Right ventricle myocardium superior (tissue), 1 donor: ENCODE data around the gene CDH2. TPM values are rescaled to one million over a fixed set of nuclear protein-coding genes. Genes with fewer than 3 reads are reported as not detected.

Experiments
- ATAC-seq: fragments of 200-7000 bp; cut with Tn5 transposase; one replicate; pipeline ENCODE4 v1.9.1; 2020; ENCODE audit warnings: mild to moderate bottlenecking; ENCODE audit not compliant: poor library complexity
- DNase-seq: peaks from one replicate; pipeline ENCODE4 v3.0.0-alpha.2; 2020
- intact Hi-C: fragments of 100-400 bp; cut with DNase I; formaldehyde crosslinking; loops from one replicate; pipeline ENCODE4 v1.11.2; 2022
- total RNA-seq: library from RNA; stranded (reverse); fragmentation: NEBNext Ultra II Directional; extraction: Animal tissue kit (Norgen Biotek cat#: 25700); gene quantifications from one replicate; pipeline ENCODE4 v1.2.1, GENCODE V29; 2021
- donor health status: DM: no; HTN: yes; CAD: no; lungs with severe emphysema.

The CDH2 gene
- total RNA-seq, 1 donor from 2014 or later: 308 TPM

GRCh38 chr18:28175150-28175929, 1.6 kb downstream of the CDH2 start:
- ATAC-seq (peak; percentile 54), DNase-seq (peak; percentile 60)
- intact Hi-C loops: no loop called here

- peak; percentile 43 for ATAC-seq
- intact Hi-C loops: no loop called here
- DNase-seq: no peak
Observed at GRCh38 chr18:28174181-28174905, 2.6 kb downstream of the CDH2 start.

- DNase-seq (no peak), ATAC-seq (no peak)
- intact Hi-C loops: no loop called here
Observed at GRCh38 chr18:28171837-28172236, 5.1 kb downstream of the CDH2 start.

GRCh38 chr18:28168725-28169124, 8.2 kb downstream of the CDH2 start:
- DNase-seq: no peak
- ATAC-seq: no peak
- intact Hi-C loops: loop anchor here (5.0 to 10.0 kb wide), 2 partner anchors 41 to 154 kb away; no protein-coding TSS in a partner anchor

GRCh38 chr18:28167835-28168349, 9.0 kb downstream of the CDH2 start:
- ATAC-seq (no peak), DNase-seq (no peak)
- intact Hi-C loops: loop anchor here (5.0 to 10.0 kb wide), 2 partner anchors 41 to 153 kb away; no protein-coding TSS in a partner anchor

GRCh38 chr18:28164771-28165483, 12.0 kb downstream of the CDH2 start:
- intact Hi-C loops: loop anchor here (5.0 to 10.0 kb wide), 2 partner anchors 38 to 150 kb away; no protein-coding TSS in a partner anchor
- no peak for ATAC-seq
- DNase-seq: no peak

- ATAC-seq (peak; percentile 24), DNase-seq (no peak)
- intact Hi-C loops: loop anchor here (10.0 kb wide), 1 partner anchor 148 kb away; no protein-coding TSS in a partner anchor
Observed at GRCh38 chr18:28163201-28163775, 13.6 kb downstream of the CDH2 start.

GRCh38 chr18:28161608-28162599, 15.0 kb downstream of the CDH2 start:
- intact Hi-C loops: loop anchor here (10.0 kb wide), 1 partner anchor 147 kb away; no protein-coding TSS in a partner anchor
- peak; percentile 37 for ATAC-seq
- no peak for DNase-seq

GRCh38 chr18:28159055-28159454, 17.9 kb downstream of the CDH2 start:
- ATAC-seq: peak; percentile 27
- intact Hi-C loops: no loop called here
- no peak for DNase-seq

- intact Hi-C loops: no loop called here
- no peak for DNase-seq
- peak; percentile 33 for ATAC-seq
Observed at GRCh38 chr18:28158083-28158581, 18.8 kb downstream of the CDH2 start.

- peak; percentile 49 for ATAC-seq
- intact Hi-C loops: no loop called here
- no peak for DNase-seq
Observed at GRCh38 chr18:28153485-28154065, 23.4 kb downstream of the CDH2 start.

- DNase-seq (no peak), ATAC-seq (no peak)
- intact Hi-C loops: no loop called here
Observed at GRCh38 chr18:28152754-28153153, 24.2 kb downstream of the CDH2 start.

- intact Hi-C loops: no loop called here
- no peak for ATAC-seq
Observed at GRCh38 chr18:28152354-28152753, 24.6 kb downstream of the CDH2 start.

GRCh38 chr18:28151434-28151833, 25.5 kb downstream of the CDH2 start:
- no peak for DNase-seq
- no peak for ATAC-seq
- intact Hi-C loops: no loop called here

More at GRCh38 chr18:28152354-28152753, 24.6 kb downstream of the CDH2 start:
- DNase-seq: no peak

GRCh38 chr18:28150925-28151324, 26.0 kb downstream of the CDH2 start:
- ATAC-seq: no peak
- intact Hi-C loops: no loop called here
- no peak for DNase-seq

GRCh38 chr18:28149810-28150420, 27.0 kb downstream of the CDH2 start:
- intact Hi-C loops: no loop called here
- peak; percentile 51 for ATAC-seq

More at GRCh38 chr18:28149810-28150420, 27.0 kb downstream of the CDH2 start:
- no peak for DNase-seq
